GM18868 (cell line): ENCODE measurements around the gene C1QTNF12.

Source experiments
- ATAC-seq: cut with Tn5 transposase; IDR thresholded peaks from one replicate; pipeline ENCODE4 v1.9.1; 2021; ENCODE audit warnings: mild to moderate bottlenecking, moderate library complexity; ENCODE audit not compliant: unreplicated experiment

Gene C1QTNF12

GRCh38 chr1:1215080-1215676, 31.3 kb downstream of the C1QTNF12 start:
- ATAC-seq = no peak

DNA sequence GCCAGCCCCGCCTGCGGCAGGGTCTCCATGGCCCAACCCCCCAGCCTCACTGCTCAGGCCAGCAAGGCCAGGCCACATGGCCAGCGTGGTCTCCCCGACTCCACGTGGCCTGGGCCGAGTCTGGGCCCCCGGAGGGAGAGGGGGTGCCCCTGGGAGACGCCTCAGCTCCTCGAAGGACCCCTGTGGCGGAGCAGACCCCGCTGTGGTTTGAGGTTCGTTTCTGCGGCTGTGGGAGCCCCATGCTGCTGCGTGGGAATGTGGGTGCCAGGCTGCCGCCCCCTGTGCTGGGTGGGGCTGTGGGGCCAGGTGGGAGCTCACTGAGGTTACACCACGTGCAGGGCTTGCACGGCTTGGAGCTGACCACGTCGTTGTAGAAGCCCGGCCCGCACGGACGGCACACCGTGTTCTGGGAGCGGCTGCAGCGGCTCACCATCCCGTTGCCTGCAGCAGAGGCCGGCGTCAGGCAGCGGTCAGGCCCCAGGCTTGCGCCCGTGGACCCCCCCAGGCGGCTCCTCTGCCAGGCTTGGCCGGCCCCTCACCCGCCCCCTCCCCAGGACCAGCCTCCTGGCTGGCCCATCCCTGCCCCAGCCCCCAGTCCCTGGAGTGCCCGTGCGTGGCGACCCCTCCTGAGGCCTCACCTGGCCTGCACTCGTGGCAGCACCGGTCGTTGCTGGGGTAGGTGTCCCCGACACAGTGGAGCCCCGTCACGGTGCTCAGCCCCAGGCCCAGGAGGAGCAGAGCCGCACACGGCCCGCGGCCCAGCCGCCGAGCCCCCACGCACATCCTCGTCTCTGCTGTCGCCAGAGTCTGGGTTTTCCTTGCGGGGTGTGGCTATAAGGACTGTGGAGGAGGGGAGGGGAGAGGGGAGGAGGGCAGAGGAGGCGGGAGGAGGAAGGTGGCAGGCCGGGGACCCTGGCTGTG, 32.9 kb downstream of the C1QTNF12 start, which contains the start of gene TNFRSF4:
Gene TNFRSF4 (minus strand): TSS at position 809 of the 921 bp plus-strand sequence. CDS start 26 bp downstream, at position 783.
- ATAC-seq = no peak

DNA sequence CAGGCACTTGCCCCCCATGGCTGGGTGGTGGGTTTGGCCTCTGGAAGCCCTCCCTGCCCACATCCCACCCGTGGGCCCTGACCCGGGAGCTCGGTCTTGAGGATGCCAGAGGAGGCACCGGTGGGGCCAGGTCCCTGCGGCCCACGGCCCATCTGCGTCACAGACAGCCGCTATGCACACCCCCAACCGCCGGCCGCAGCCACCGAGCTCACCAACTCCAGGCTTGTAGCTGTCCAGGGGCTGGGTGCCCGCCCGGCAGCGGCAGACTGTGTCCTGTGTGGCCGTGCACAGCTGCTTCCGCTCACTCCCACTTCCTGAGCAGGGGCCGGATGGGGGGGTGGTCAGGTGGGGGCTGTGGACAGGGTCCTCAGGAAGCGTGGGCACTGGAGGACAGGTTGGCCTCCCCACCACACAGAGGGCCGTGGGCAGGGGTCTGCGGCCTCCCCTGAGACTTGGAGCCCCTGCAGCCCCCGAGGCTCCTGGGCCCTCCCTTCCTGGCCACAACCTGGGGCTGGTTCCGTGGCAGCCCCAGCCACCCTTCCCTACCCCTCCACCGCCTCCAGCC, 33.7 kb downstream of the C1QTNF12 start:
- ATAC-seq = no peak

DNA sequence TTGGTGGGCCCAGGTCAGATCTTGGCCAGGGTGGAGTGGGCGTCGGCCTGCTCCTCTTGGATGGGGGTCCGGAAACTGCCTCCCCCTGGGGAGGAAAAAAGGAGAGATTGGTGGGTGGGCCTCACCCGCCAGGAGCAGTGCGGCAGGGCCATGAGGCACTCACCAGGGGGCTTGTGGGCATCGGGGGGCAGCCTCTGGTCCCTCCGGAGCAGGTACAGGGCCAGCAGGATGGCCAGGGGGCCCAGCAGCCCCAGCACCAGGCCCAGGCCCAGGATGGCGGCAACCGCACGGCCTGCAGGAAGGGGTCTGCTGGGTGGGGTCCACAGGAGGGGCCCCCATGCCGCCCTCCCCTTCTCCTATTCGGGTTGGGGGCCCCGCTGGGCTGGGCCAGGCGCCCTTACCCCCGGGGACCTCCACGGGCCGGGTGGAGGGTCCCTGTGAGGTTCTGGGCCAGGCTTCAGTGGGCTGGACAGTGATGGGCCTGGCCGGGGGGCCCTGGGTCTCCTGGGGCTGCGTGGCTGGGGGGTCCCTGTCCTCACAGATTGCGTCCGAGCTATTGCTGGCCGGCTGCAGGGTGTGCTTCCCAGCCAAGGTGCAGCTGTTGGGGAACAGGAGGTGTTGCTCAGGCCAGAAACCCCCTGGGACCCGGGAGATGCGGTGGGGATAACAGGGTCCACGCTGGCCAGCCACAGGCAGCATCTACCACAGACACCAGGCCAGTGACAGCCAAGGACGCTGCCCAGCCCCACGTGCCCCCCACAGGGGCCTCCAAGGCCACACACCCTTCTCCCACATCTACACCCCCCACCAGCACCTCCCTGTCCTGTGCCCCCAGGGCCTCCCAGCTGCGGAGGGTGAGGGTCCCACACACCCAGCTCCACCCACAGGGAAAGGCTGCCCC, 34.7 kb downstream of the C1QTNF12 start:
- ATAC-seq = no peak

GRCh38 chr1:1210726-1211540, 35.6 kb downstream of the C1QTNF12 start:
- ATAC-seq = no peak

- ATAC-seq = no peak
These were observed 37.6 kb downstream of the C1QTNF12 start for GRCh38 chr1:1208713-1209433.

DNA sequence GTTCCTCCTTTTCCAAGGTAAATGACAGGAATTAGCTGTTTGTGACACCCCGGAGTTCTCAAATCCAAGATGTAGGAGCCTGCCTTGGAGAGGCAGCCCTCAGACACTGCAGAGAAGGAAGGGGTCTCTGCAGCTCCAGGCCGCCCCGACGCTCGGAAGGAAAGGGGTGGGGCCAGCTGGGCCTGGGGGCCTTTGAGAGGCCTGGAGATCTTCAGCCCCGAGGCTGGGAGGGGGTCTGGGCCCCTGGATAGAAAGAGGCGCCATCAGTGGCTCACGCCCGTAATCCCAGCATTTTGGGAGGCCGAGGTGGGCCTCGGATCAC, 39.0 kb downstream of the C1QTNF12 start:
- ATAC-seq = no peak

- ATAC-seq = no peak
These were observed 39.5 kb downstream of the C1QTNF12 start for GRCh38 chr1:1206966-1207531.

DNA sequence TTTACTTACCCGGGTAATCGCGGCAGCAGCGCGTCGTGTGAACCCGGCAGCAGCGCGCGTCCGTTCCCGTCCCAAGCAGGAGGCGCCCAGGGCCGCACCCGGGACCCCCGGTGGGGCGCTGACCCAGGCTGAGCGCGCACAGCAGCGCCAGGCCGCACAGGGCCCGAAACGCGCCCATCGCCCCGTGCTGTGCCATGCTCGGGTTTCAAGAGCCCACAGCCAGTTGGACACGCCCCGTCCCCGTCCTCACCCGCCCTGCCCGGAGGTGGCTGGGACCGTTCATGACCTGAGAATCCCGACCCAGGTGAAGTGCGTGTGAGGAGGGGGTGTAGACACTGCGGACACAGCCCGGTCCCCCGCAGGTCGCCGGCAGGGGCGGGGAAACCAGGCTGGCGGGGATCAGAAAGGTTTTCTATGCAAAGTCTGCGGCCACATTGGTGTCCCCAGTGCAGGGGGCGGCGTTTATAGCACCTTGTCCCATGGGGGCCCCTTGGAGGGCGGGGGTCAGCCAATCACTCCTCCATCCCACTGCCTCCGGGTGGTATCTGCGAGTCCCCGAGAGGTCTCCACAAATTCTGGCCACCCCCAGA, 40.1 kb downstream of the C1QTNF12 start, which contains the start of gene TNFRSF18:
Gene TNFRSF18 (minus strand): TSS at position 217 of the 590 bp plus-strand sequence. CDS start 21 bp downstream, at position 196.
- no peak for ATAC-seq

GRCh38 chr1:1205769-1206375, 40.6 kb downstream of the C1QTNF12 start:
- ATAC-seq = no peak

- ATAC-seq = no peak
These were observed 41.3 kb downstream of the C1QTNF12 start for GRCh38 chr1:1204998-1205768.

- ATAC-seq = no peak
These were observed 42.0 kb downstream of the C1QTNF12 start for GRCh38 chr1:1204425-1204920.

DNA sequence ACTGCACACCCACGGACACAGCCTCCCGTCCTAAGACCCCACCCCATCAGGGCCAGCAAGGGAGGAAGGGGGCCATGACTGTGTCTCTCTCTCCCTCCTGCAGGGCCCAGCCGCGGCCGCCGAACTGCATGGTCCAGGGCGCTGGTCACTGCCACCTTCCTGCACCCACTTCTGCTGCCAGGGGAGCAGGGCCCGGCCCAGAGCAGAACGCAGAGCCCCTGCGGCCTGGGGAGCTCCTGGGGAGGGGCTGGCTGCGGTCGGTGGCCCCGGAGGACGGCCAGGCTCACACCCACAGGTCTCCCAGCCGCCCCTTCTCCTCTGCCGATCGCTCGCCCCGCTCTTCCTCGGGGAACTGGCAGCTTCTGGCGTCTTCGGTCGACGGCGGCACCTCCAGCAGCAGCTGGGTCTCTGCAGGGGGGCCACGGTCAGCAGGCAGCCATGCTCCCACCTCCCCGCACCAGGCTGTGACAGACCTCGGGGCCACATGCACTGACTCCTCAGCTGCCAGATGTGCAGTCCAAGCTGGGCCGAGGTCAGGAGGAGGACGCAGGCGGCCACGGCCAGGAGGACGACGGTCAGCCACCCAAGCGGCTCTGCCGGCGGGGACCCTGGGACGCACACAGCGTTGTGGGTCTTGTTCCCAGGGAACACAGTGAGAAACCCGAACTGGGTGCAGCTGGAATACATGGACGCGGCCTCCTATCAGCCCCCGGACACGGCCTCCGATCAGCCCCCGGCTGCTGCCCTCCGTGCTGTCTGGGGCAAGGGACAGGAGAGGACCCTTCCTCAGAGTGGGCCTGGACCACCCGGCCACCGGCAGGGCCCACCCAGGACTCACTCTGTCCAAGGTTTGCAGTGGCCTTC, 42.7 kb downstream of the C1QTNF12 start:
- no peak for ATAC-seq

DNA sequence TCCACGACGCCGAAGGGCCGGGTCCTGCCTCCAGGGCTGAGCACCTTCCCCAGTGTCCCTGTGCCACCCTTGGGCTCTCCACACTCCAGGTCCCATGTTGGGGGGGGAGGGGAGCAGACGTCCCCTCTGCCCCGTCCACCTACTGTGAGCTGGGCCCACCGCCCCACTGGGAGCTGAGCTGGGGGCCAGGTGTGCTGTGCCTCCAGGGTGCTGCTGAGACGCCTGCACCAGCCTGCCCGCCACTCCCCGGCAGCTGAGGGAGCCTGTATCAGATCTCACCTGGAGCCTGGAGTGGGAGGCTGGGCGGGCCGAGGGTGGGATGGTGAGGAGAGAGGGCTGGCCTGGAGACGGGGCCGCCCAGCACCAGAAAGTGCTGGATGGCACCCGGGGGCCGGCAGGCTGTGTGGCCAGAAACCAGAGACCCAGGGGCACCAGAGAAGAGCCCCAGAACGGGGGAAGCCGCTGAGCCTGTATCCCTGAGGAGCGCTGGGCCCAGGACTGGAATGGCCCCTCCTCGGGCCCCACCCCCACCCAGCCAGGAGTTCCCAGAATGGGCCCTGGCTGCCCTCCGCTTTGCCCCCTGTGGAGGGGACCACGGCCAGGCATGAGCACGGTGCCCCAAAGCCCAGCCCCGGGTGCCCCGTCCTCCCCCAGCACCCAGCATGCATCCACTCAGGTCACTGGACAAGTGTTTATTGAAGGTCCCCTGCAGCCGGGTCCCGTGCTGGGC, 43.5 kb downstream of the C1QTNF12 start:
- ATAC-seq = no peak
